ENCODE results near the gene NEIL1. TPM values are rescaled to one million over a fixed set of nuclear protein-coding genes. Genes with fewer than 3 reads are reported as not detected.

NEIL1 gene
- total RNA-seq, 1 donor from 2014 or later: 6.6 TPM

GRCh38 chr15:75360391-75360790, 13.6 kb downstream of the NEIL1 start:
- DNase-seq (ENCODE audit: low read depth) (no peak), FAIRE-seq (no peak)
- no peak overlapping the region for H3K4me3 ChIP-seq (ENCODE audit: low read depth, low read length)
- no peak for TF ChIP-seq CTCF (IDR thresholded peaks at IDR 0.05; ENCODE audit: insufficient read depth, low read length, severe bottlenecking)
- H3K36me3 ChIP-seq (ENCODE audit: control insufficient read depth, insufficient read depth, low read length): peaks cover 53% of the 10 kb centered on the region
- H3K27me3 ChIP-seq (ENCODE audit: control insufficient read depth, insufficient read depth, low read length): no peaks in the 10 kb centered on the region

GRCh38 chr15:75360856-75361255, 14.0 kb downstream of the NEIL1 start:
- peaks cover 53% of the 10 kb centered on the region for H3K36me3 ChIP-seq (ENCODE audit: control insufficient read depth, insufficient read depth, low read length)
- FAIRE-seq: no peak

GRCh38 chr15:75361361-75361988, 14.6 kb downstream of the NEIL1 start:
- Histone ChIP-seq H3K27me3 (ENCODE audit: control insufficient read depth, insufficient read depth, low read length) (no peaks in the 10 kb centered on the region), H3K4me3 (ENCODE audit: low read depth, low read length) (no peak overlapping the region), H3K36me3 (ENCODE audit: control insufficient read depth, insufficient read depth, low read length) (peaks cover 55% of the 10 kb centered on the region)
- TF ChIP-seq CTCF (IDR thresholded peaks at IDR 0.05; ENCODE audit: insufficient read depth, low read length, severe bottlenecking): no peak
- DNase-seq (ENCODE audit: low read depth) (no peak), FAIRE-seq (no peak)

More at GRCh38 chr15:75360856-75361255, 14.0 kb downstream of the NEIL1 start:
- DNase-seq (ENCODE audit: low read depth): no peak
- H3K4me3 ChIP-seq (ENCODE audit: low read depth, low read length): no peak overlapping the region
- TF ChIP-seq CTCF (IDR thresholded peaks at IDR 0.05; ENCODE audit: insufficient read depth, low read length, severe bottlenecking): no peak
- no peaks in the 10 kb centered on the region for H3K27me3 ChIP-seq (ENCODE audit: control insufficient read depth, insufficient read depth, low read length)

- no peak for TF ChIP-seq CTCF (IDR thresholded peaks at IDR 0.05; ENCODE audit: insufficient read depth, low read length, severe bottlenecking)
- Histone ChIP-seq H3K4me3 (ENCODE audit: low read depth, low read length) (no peak overlapping the region), H3K27me3 (ENCODE audit: control insufficient read depth, insufficient read depth, low read length) (no peaks in the 10 kb centered on the region), H3K36me3 (ENCODE audit: control insufficient read depth, insufficient read depth, low read length) (peaks cover 58% of the 10 kb centered on the region)
- no peak for FAIRE-seq
- no peak for DNase-seq (ENCODE audit: low read depth)
Measured at GRCh38 chr15:75361989-75362641, 15.3 kb downstream of the NEIL1 start.

GRCh38 chr15:75362642-75363249, 15.9 kb downstream of the NEIL1 start:
- H3K36me3 ChIP-seq (ENCODE audit: control insufficient read depth, insufficient read depth, low read length): peaks cover 61% of the 10 kb centered on the region
- no peak for FAIRE-seq
- H3K4me3 ChIP-seq (ENCODE audit: low read depth, low read length): no peak overlapping the region
- no peak for DNase-seq (ENCODE audit: low read depth)
- no peaks in the 10 kb centered on the region for H3K27me3 ChIP-seq (ENCODE audit: control insufficient read depth, insufficient read depth, low read length)
- TF ChIP-seq CTCF (IDR thresholded peaks at IDR 0.05; ENCODE audit: insufficient read depth, low read length, severe bottlenecking): no peak
